ENCODE data around the gene CACNG7.
"Not testable (repeated sequence)": the region's sequence is repeated elsewhere in the genome, so short reads cannot be mapped to it uniquely, and the experiment has no call there.

Gene CACNG7

GRCh38 chr19:53906211-53907192, 2.6 kb upstream of the CACNG7 start:
- DNase-seq (ENCODE audit: low read depth): peak; percentile 40

- DNase-seq (ENCODE audit: low read depth): no peak
Measured at GRCh38 chr19:53907193-53907581, 1.9 kb upstream of the CACNG7 start.

GRCh38 chr19:53907690-53908089, 1.4 kb upstream of the CACNG7 start:
- DNase-seq (ENCODE audit: low read depth): no peak

- no peak for DNase-seq (ENCODE audit: low read depth)
Measured at GRCh38 chr19:53908106-53908934, 758 bp upstream of the CACNG7 start.

- DNase-seq (ENCODE audit: low read depth): no peak
Measured at GRCh38 chr19:53909471-53910169, 542 bp downstream of the CACNG7 start.

- no peak for DNase-seq (ENCODE audit: low read depth)
Measured at GRCh38 chr19:53910170-53910518, 1.1 kb downstream of the CACNG7 start.

- no peak for DNase-seq (ENCODE audit: low read depth)
Measured at GRCh38 chr19:53912653-53913052, 3.6 kb downstream of the CACNG7 start.

- DNase-seq (ENCODE audit: low read depth): no peak
Measured at GRCh38 chr19:53915000-53915399, 5.9 kb downstream of the CACNG7 start.

GRCh38 chr19:53916004-53916403, 6.9 kb downstream of the CACNG7 start:
- no peak for DNase-seq (ENCODE audit: low read depth)

GRCh38 chr19:53917356-53917755, 8.3 kb downstream of the CACNG7 start:
- no peak for DNase-seq (ENCODE audit: low read depth)

- DNase-seq (ENCODE audit: low read depth): no peak
Measured at GRCh38 chr19:53927739-53928138, 18.7 kb downstream of the CACNG7 start.

GRCh38 chr19:53936029-53936428, 27.0 kb downstream of the CACNG7 start:
- DNase-seq (ENCODE audit: low read depth): no peak

GRCh38 chr19:53942001-53942786, 33.1 kb downstream of the CACNG7 start:
- DNase-seq (ENCODE audit: low read depth): no peak

- DNase-seq (ENCODE audit: low read depth): no peak
Measured at GRCh38 chr19:53944416-53944815, 35.3 kb downstream of the CACNG7 start.

- DNase-seq (ENCODE audit: low read depth): no peak
Measured at GRCh38 chr19:53944933-53945332, 35.9 kb downstream of the CACNG7 start.

GRCh38 chr19:53945441-53945840, 36.4 kb downstream of the CACNG7 start:
- no peak for DNase-seq (ENCODE audit: low read depth)

GRCh38 chr19:53945998-53946397, 36.9 kb downstream of the CACNG7 start:
- no peak for DNase-seq (ENCODE audit: low read depth)

GRCh38 chr19:53947624-53948023, 38.5 kb downstream of the CACNG7 start:
- DNase-seq (ENCODE audit: low read depth): no peak

- DNase-seq (ENCODE audit: low read depth): not testable (repeated sequence)
Measured at GRCh38 chr19:53948611-53949010, 39.5 kb downstream of the CACNG7 start.

GRCh38 chr19:53951436-53951835, 42.4 kb downstream of the CACNG7 start:
- no peak for DNase-seq (ENCODE audit: low read depth)

- no peak for DNase-seq (ENCODE audit: low read depth)
Measured at GRCh38 chr19:53951947-53952346, 42.9 kb downstream of the CACNG7 start.

- no peak for DNase-seq (ENCODE audit: low read depth)
Measured at GRCh38 chr19:53953383-53953782, 44.3 kb downstream of the CACNG7 start.

All from stimulated activated CD8-positive, alpha-beta memory T cell treated with anti-CD3 and anti-CD28 coated beads, Interleukin-12 subunit alpha, Interleukin-12 subunit beta, amount 100 ng/mL, for 1 hour (primary cell).